AG04450 (cell line): ENCODE measurements around the gene SIGLEC1. TPM values are rescaled to one million over a fixed set of nuclear protein-coding genes. Genes with fewer than 3 reads are reported as not detected.

ENCODE experiments used
- CTCF ChIA-PET: fragments of 300-600, 350-600 bp; formaldehyde crosslinking; extraction: SDS; loops from one replicate; lab custom pipeline; 2022; ENCODE audit warnings: antibody characterized with exemption, inconsistent platforms; lab: Charles Lee
- POLR2A ChIA-PET: fragments of 350-600 bp; formaldehyde crosslinking; extraction: SDS; loops from one replicate; lab custom pipeline; 2021; ENCODE audit warnings: antibody characterized with exemption, inconsistent platforms; lab: Yijun Ruan, JAX
- DNase-seq: peaks from one replicate; pipeline ENCODE4 v3.0.0-alpha.2; 2011; ENCODE audit warnings: low read depth, low spot score
- H3K27ac ChIP-seq: one replicate; pipeline ENCODE4 v1.5.1; 2012; ENCODE audit warnings: low read depth, low read length, control low read depth
- H3K27me3 ChIP-seq: one replicate; pipeline ENCODE4 v1.6.0; 2012; ENCODE audit warnings: low read length; ENCODE audit not compliant: control insufficient read depth, insufficient read depth
- H3K4me3 ChIP-seq: 2 replicates; pipeline ENCODE4 v1.5.1; 2011; ENCODE audit warnings: mild to moderate bottlenecking, low read depth, low read length, control low read depth
- H3K9me3 ChIP-seq: 2 replicates; pipeline ENCODE4 v1.5.1; 2012; ENCODE audit warnings: low read length; ENCODE audit not compliant: control insufficient read depth, insufficient read depth
- CTCF ChIP-seq: IDR thresholded peaks from 2 replicates; pipeline ENCODE4 v1.5.1; 2011; ENCODE audit warnings: low read depth, low read length, control low read depth, inconsistent platforms
- polyA minus RNA-seq: library from RNA; depleted of rRNA, polyadenylated mRNA; stranded (reverse); fragments of >200 nt; gene quantifications from 2 replicates; pipeline ENCODE4 v1.2.3, GENCODE V29; 2011; rRNA and poly(A)+ RNA removed
- polyA plus RNA-seq: library from polyadenylated mRNA; depleted of rRNA; stranded (reverse); fragments of >200 nt; gene quantifications from 2 replicates; pipeline ENCODE4 v1.2.3, GENCODE V29; 2011; rRNA removed

SIGLEC1 gene
- polyA plus RNA-seq (not detected in 2 replicates), polyA minus RNA-seq (not detected in 2 replicates)

DNA sequence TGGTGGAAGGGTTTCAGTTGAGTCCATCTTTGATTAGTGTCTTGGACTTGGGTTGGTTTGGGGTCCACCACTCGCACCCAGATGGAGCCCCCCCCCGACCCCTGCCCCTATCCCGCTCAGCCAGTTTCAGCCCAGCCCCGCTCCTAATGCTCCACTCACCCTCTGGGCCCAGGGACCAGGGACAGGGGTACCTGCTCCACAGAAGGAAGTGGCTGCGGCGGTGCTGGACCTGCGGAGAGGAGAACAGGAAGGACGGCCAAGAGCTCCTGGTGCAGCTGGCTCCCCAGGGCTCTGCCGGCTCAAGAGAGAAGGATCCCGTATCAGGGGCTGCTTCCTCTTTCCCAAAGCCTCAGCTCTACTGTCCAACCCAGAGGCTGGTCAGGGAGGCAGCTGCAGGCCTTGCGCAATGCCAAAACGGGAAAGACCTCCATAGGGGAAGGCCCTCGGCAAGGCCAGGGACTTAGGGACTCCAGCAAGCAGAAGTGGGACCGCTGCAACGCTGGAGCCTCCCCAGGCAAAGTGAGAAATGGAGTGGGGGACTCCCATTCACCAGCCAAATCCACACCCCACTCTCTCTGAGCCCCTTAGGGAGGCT is at the start of gene SIGLEC1:
TSS of gene SIGLEC1 (minus strand) at position 322 of the 595 bp plus-strand sequence. CDS start 5,472 bp downstream, outside the sequence.
- no peak for TF ChIP-seq CTCF
- no peaks in the 10 kb centered on the region for H3K9me3 ChIP-seq
- no peak for DNase-seq
- CTCF ChIA-PET = interaction anchor here (0.7 to 1.5 kb wide), 2 partner anchors 36 to 43 kb away, joined by 4 to 6 read pairs; no protein-coding TSS in a partner anchor
- POLR2A ChIA-PET = no interaction called here
- H3K27ac ChIP-seq = no peak within 1 kb of the TSS
- no peak within 1 kb of the TSS for H3K4me3 ChIP-seq
- peaks cover 6% of the 10 kb centered on the region for H3K27me3 ChIP-seq

GRCh38 chr20:3760655-3761348 is 48.4 kb upstream of the SIGLEC1 start:
- CTCF ChIA-PET = interaction anchor here (0.8 to 1.0 kb wide), 3 partner anchors 11 to 58 kb away, joined by 3 to 5 read pairs (median 4); no protein-coding TSS in a partner anchor
- POLR2A ChIA-PET = interaction anchor here (0.9 kb wide), 1 partner anchor 8 kb away, joined by 4 read pairs; no protein-coding TSS in a partner anchor

DNA sequence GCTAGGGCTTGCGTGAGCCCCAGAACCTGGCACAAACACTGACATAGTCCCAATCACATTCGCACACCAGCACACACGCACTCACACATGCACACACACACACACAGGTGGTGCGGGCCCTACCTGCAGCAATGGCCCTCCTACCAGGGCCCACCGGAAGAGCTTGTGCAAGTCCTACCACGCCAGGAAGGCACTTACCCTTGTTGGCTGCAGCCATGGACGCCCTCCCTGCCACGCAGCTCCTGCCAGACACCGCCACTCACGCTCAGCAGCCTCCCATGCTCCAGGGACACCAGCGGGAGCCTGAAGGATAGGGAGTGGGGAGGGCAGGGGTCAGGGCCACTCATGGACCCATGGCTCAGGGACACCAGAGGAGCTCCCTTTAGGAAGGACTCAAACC is 47.5 kb upstream of the SIGLEC1 start:
- no peaks in the 10 kb centered on the region for H3K9me3 ChIP-seq
- CTCF ChIA-PET = interaction anchor here (0.8 to 1.0 kb wide), 2 partner anchors 49 to 58 kb away, joined by 3 to 5 read pairs; no protein-coding TSS in a partner anchor
- H3K27me3 ChIP-seq = no peaks in the 10 kb centered on the region
- TF ChIP-seq CTCF = no peak
- no peak overlapping the region for H3K4me3 ChIP-seq
- POLR2A ChIA-PET = interaction anchor here (0.9 kb wide), 1 partner anchor 9 kb away, joined by 4 read pairs; no protein-coding TSS in a partner anchor
- no peak for DNase-seq
- no peak overlapping the region for H3K27ac ChIP-seq

More at GRCh38 chr20:3760655-3761348, 48.4 kb upstream of the SIGLEC1 start:
- no peaks in the 10 kb centered on the region for H3K27me3 ChIP-seq
- TF ChIP-seq CTCF = no peak
- no peak overlapping the region for H3K4me3 ChIP-seq
- H3K9me3 ChIP-seq = no peaks in the 10 kb centered on the region
- no peak overlapping the region for H3K27ac ChIP-seq
- no peak for DNase-seq

DNA sequence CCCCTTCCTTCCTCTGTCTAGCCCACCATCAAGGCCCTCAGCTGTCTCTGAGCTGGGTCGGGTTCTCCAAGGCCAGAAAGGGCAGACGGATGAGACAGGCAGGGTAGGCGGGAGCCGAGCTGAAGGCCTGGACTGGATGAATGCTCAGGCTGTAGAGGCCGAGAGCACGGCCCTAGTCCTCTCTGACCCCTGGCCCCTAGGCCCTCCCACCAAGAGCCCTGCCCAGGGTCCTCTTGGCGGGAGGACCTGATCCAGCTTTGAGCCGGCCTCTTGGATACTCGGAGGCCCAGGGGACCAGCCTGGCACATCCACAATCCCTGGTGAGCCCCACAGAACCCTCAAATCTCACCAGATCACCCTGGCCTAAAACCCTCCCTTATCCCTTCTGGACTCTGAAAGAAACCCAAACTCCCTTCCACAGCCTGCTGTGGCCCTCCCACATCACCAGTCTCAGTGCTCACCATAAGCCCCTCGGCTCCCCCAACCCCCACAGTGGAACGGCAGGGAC is 47.0 kb upstream of the SIGLEC1 start:
- POLR2A ChIA-PET = no interaction called here
- CTCF ChIA-PET = no interaction called here

More for the DNA sequence above, 47.0 kb upstream of the SIGLEC1 start:
- H3K27me3 ChIP-seq = no peaks in the 10 kb centered on the region
- H3K27ac ChIP-seq = no peak overlapping the region
- TF ChIP-seq CTCF = no peak
- H3K4me3 ChIP-seq = no peak overlapping the region
- DNase-seq = no peak
- H3K9me3 ChIP-seq = no peaks in the 10 kb centered on the region
